BLaER1 treated with 17β-estradiol and CSF1 and Interleukin-3, amounts not matched to agents 10 nM and 100 nM (cell line): ENCODE results near the gene RASA4B.
A peak's percentile ranks its signal among the peaks of the same experiment; 100 is the strongest.
"Not testable (repeated sequence)": the region's sequence is repeated elsewhere in the genome, so short reads cannot be mapped to it uniquely, and the experiment has no call there.

Source experiments
- H3K27ac ChIP-seq, 11 experiments: shearing (Covaris generic); formaldehyde crosslinking; 2 replicates each; pipeline ENCODE4 v1.8.1; 2022
- H3K27me3 ChIP-seq, 11 experiments: shearing (Covaris generic); formaldehyde crosslinking; 2 replicates each; pipeline ENCODE4 v1.8.1; 2022
- H3K36me3 ChIP-seq, 11 experiments: shearing (Covaris generic); formaldehyde crosslinking; 2 replicates each; pipeline ENCODE4 v1.8.1; 2022
- H3K4me1 ChIP-seq, 10 experiments: shearing (Covaris generic); formaldehyde crosslinking; 2 replicates each; pipeline ENCODE4 v1.8.1; 2022
- H3K4me2 ChIP-seq, 11 experiments: shearing (Covaris generic); formaldehyde crosslinking; 2 replicates each; pipeline ENCODE4 v1.8.1; 2022
- H3K4me3 ChIP-seq, 10 experiments: shearing (Covaris generic); formaldehyde crosslinking; 2 replicates each; pipeline ENCODE4 v1.8.1; 2022
- H3K9ac ChIP-seq, 11 experiments: shearing (Covaris generic); formaldehyde crosslinking; 2 replicates each; pipeline ENCODE4 v1.8.1; 2022
- H3K9me3 ChIP-seq, 11 experiments: shearing (Covaris generic); formaldehyde crosslinking; replicated peaks in 1 of 11; 2 replicates each; pipeline ENCODE4 v1.8.1; 2022
- H4K20me1 ChIP-seq, 11 experiments: shearing (Covaris generic); formaldehyde crosslinking; 2 replicates each; pipeline ENCODE4 v1.8.1; 2022
- Cebpa-rat ChIP-seq, 11 experiments: shearing (Covaris generic); IDR thresholded peaks; 2 replicates each; pipeline ENCODE4 v1.8.1; 2022

RASA4B gene

GRCh38 chr7:102474116-102474515 lies 43.5 kb downstream of the RASA4B start:
- not testable (repeated sequence) for H3K27ac ChIP-seq, H3K9me3 ChIP-seq, H3K4me3 ChIP-seq, H3K9ac ChIP-seq, H3K27me3 ChIP-seq
- H3K36me3 ChIP-seq: peaks cover 19 to 48% (median 40%) of the 10 kb centered on the region in 11 experiments
- H3K4me2 ChIP-seq: peak overlapping the region in 1 of 11 experiments; percentile 40; a peak in 1 of 22 replicates
- H4K20me1 ChIP-seq: peaks cover 4 to 49% (median 29%) of the 10 kb centered on the region in 11 experiments; a peak in 18 of 22 replicates
- H3K4me1 ChIP-seq: peaks cover 0 to 22% (median 4%) of the 10 kb centered on the region in 10 experiments; a peak in 12 of 20 replicates

GRCh38 chr7:102473271-102473991 lies 44.1 kb downstream of the RASA4B start:
- H3K9me3 ChIP-seq: no peaks in the 10 kb centered on the region
- peaks cover 19 to 55% (median 45%) of the 10 kb centered on the region in 11 experiments for H3K36me3 ChIP-seq
- peaks cover 0 to 29% (median 11%) of the 10 kb centered on the region in 10 experiments; a peak in 15 of 20 replicates for H3K4me1 ChIP-seq
- H3K27ac ChIP-seq: peak overlapping the region in 1 of 11 experiments; percentile 18; a peak in 2 of 22 replicates
- peaks cover 4 to 56% (median 29%) of the 10 kb centered on the region in 11 experiments; a peak in 18 of 22 replicates for H4K20me1 ChIP-seq
- H3K27me3 ChIP-seq: no peaks in the 10 kb centered on the region
- no peak for TF ChIP-seq Cebpa-rat (IDR thresholded peaks at IDR 0.05)
- peak overlapping the region in 3 of 11 experiments; percentile 12 to 40 (median 21); a peak in 5 of 22 replicates for H3K4me2 ChIP-seq
- H3K9ac ChIP-seq: peak overlapping the region in 5 of 11 experiments; percentile 0 to 52 (median 41); a peak in 5 of 22 replicates
- H3K4me3 ChIP-seq: no peak overlapping the region

GRCh38 chr7:102472126-102473041 lies 45.2 kb downstream of the RASA4B start:
- peaks cover 19 to 65% (median 51%) of the 10 kb centered on the region in 11 experiments for H3K36me3 ChIP-seq
- H3K4me2 ChIP-seq: no peak overlapping the region
- no peaks in the 10 kb centered on the region for H3K9me3 ChIP-seq
- peak overlapping the region in 3 of 11 experiments; percentile 19 to 23 (median 20); a peak in 3 of 22 replicates for H3K9ac ChIP-seq
- TF ChIP-seq Cebpa-rat (IDR thresholded peaks at IDR 0.05): no peak
- no peak overlapping the region for H3K27ac ChIP-seq
- no peak overlapping the region for H3K4me3 ChIP-seq
- no peaks in the 10 kb centered on the region for H3K27me3 ChIP-seq
- H3K4me1 ChIP-seq: peaks cover 0 to 39% (median 21%) of the 10 kb centered on the region in 10 experiments; a peak in 16 of 20 replicates
- peaks cover 4 to 66% (median 29%) of the 10 kb centered on the region in 11 experiments; a peak in 18 of 22 replicates for H4K20me1 ChIP-seq

DNA sequence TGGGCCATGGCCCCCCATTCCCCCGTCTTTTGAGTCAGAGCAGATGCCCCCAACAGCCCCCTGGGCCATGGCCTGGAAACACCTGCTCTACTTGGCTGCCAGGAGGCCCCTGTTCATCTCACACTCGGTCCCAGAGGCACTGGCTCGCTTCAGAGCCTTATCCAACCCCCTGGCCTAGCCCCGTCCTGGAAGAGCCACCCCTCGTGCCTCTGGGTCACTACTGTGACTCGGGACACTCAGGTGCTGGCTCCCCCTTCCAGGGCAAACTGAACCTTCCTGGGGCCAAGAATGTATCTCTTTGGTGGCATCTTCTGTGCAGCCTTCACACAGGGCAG lies 45.8 kb downstream of the RASA4B start:
- peaks cover 19 to 67% (median 52%) of the 10 kb centered on the region in 11 experiments for H3K36me3 ChIP-seq
- no peak overlapping the region for H3K27ac ChIP-seq
- H3K4me1 ChIP-seq: peaks cover 0 to 45% (median 25%) of the 10 kb centered on the region in 10 experiments; a peak in 16 of 20 replicates
- H3K9ac ChIP-seq: peak overlapping the region in 3 of 11 experiments; percentile 19 to 23 (median 20); a peak in 3 of 22 replicates
- no peak for TF ChIP-seq Cebpa-rat (IDR thresholded peaks at IDR 0.05)
- no peaks in the 10 kb centered on the region for H3K9me3 ChIP-seq
- no peaks in the 10 kb centered on the region for H3K27me3 ChIP-seq
- no peak overlapping the region for H3K4me2 ChIP-seq
- H4K20me1 ChIP-seq: peaks cover 4 to 69% (median 29%) of the 10 kb centered on the region in 11 experiments; a peak in 18 of 22 replicates
- no peak overlapping the region for H3K4me3 ChIP-seq

- Histone ChIP-seq H3K27ac (0 out of 22 replicates have a peak overlapping the region, but pooled peaks of 1 of the 11 experiments have one; percentile 22), H3K27me3 (no peaks in the 10 kb centered on the region), H3K9me3 (no peaks in the 10 kb centered on the region), H3K4me1 (peaks cover 14 to 59% (median 39%) of the 10 kb centered on the region in 10 experiments), H3K36me3 (peaks cover 19 to 67% (median 52%) of the 10 kb centered on the region in 11 experiments), H4K20me1 (peaks cover 4 to 84% (median 32%) of the 10 kb centered on the region in 11 experiments; a peak in 18 of 22 replicates), H3K9ac (peak overlapping the region in 2 of 11 experiments; percentile 6 to 58; a peak in 1 of 22 replicates), H3K4me2 (no peak overlapping the region), H3K4me3 (no peak overlapping the region)
- TF ChIP-seq Cebpa-rat (IDR thresholded peaks at IDR 0.05): no peak
Measured at GRCh38 chr7:102469972-102470825, 47.4 kb downstream of the RASA4B start.

GRCh38 chr7:102469351-102469971 lies 48.1 kb downstream of the RASA4B start:
- peak overlapping the region in 4 of 11 experiments; percentile 7 to 77 (median 36); a peak in 2 of 22 replicates for H3K4me2 ChIP-seq

GRCh38 chr7:102468478-102469350 lies 48.9 kb downstream of the RASA4B start:
- H3K9me3 ChIP-seq: no peaks in the 10 kb centered on the region
- peaks cover 4 to 82% (median 28%) of the 10 kb centered on the region in 11 experiments; a peak in 18 of 22 replicates for H4K20me1 ChIP-seq
- H3K4me2 ChIP-seq: peak overlapping the region in 9 of 11 experiments; percentile 7 to 77 (median 41); a peak in 15 of 22 replicates
- H3K9ac ChIP-seq: peak overlapping the region in 7 of 11 experiments; percentile 26 to 63 (median 44); a peak in 12 of 22 replicates
- H3K36me3 ChIP-seq: peaks cover 19 to 65% (median 52%) of the 10 kb centered on the region in 11 experiments
- peak overlapping the region in 3 of 11 experiments; percentile 4 to 40 (median 25); a peak in 2 of 22 replicates for H3K27ac ChIP-seq
- H3K4me1 ChIP-seq: peaks cover 17 to 63% (median 44%) of the 10 kb centered on the region in 10 experiments
- no peak for TF ChIP-seq Cebpa-rat (IDR thresholded peaks at IDR 0.05)
- H3K27me3 ChIP-seq: no peaks in the 10 kb centered on the region
- no peak overlapping the region for H3K4me3 ChIP-seq

More at GRCh38 chr7:102469351-102469971, 48.1 kb downstream of the RASA4B start:
- Histone ChIP-seq H3K4me3 (no peak overlapping the region), H4K20me1 (peaks cover 4 to 87% (median 32%) of the 10 kb centered on the region in 11 experiments; a peak in 18 of 22 replicates), H3K27ac (0 out of 22 replicates have a peak overlapping the region, but pooled peaks of 1 of the 11 experiments have one; percentile 22), H3K27me3 (no peaks in the 10 kb centered on the region), H3K4me1 (peaks cover 14 to 59% (median 39%) of the 10 kb centered on the region in 10 experiments), H3K36me3 (peaks cover 19 to 67% (median 52%) of the 10 kb centered on the region in 11 experiments), H3K9ac (peak overlapping the region in 5 of 11 experiments; percentile 26 to 63 (median 49); a peak in 5 of 22 replicates), H3K9me3 (no peaks in the 10 kb centered on the region)
- no peak for TF ChIP-seq Cebpa-rat (IDR thresholded peaks at IDR 0.05)
